GM12878 (cell line): ENCODE results near the gene WWTR1. TPM values are rescaled to one million over a fixed set of nuclear protein-coding genes. Genes with fewer than 3 reads are reported as not detected.

Source experiments
- ATAC-seq: fragments of 200-7000 bp; cut with Tn5 transposase; 3 replicates; pipeline ENCODE4 v1.9.1; 2020; ENCODE audit warnings: mild to moderate bottlenecking, moderate library complexity
- BruUV-seq: library from RNA; stranded (reverse); fragments of 400-500 nt; replicated peaks from 2 replicates; lab custom pipeline; 2021; lab: Mats Ljungman, UMichigan
- CTCF ChIA-PET: fragments of 300-600 bp; sonication (Branson Sonifier 250); formaldehyde crosslinking; extraction: SDS; loops from one replicate; lab custom pipeline; 2021; ENCODE audit warnings: inconsistent platforms; lab: Yijun Ruan, JAX
- POLR2A ChIA-PET: fragments of 350-600 bp; formaldehyde crosslinking; extraction: SDS; loops from one replicate; lab custom pipeline; 2021; ENCODE audit warnings: inconsistent platforms; lab: Charles Lee
- RAD21 ChIA-PET: fragments of 300-600 bp; sonication (Branson Sonifier 250); formaldehyde crosslinking; loops from one replicate; lab custom pipeline; 2023; ENCODE audit warnings: antibody characterized with exemption; ENCODE audit not compliant: unreplicated experiment; lab: Charles Lee
- SMC1A ChIA-PET: fragments of 300-600 bp; sonication (Branson Sonifier 250); formaldehyde crosslinking; loops from one replicate; lab custom pipeline; 2023; ENCODE audit not compliant: unreplicated experiment, uncharacterized antibody; lab: Charles Lee
- DNase-seq: peaks from one replicate; pipeline ENCODE4 v3.0.0-alpha.2; 2011; ENCODE audit warnings: low read depth, low spot score
- FAIRE-seq: peaks from 3 replicates; lab custom pipeline; 2011; peaks lifted over from hg19 to GRCh38; lab: Jason Lieb, UNC
- H2AFZ ChIP-seq: 2 replicates; pipeline ENCODE4 v1.6.0; 2011; ENCODE audit warnings: low read depth, low read length, control low read depth; ENCODE audit not compliant: control insufficient read depth
- H3K27ac ChIP-seq: 2 replicates; pipeline ENCODE4 v1.5.1; 2011; ENCODE audit warnings: control low read depth; ENCODE audit not compliant: control insufficient read depth, insufficient read depth
- H3K27me3 ChIP-seq, 2 experiments: replicated peaks in 1 of 2; 2 replicates each; pipeline versions ENCODE4 v1.6.0 to v1.6.1; 2011; ENCODE audit warnings: low read length in 1 of 2; ENCODE audit not compliant: control insufficient read depth in 2 of 2, insufficient read depth in 2 of 2
- H3K36me3 ChIP-seq, 2 experiments: 2 replicates each; pipeline ENCODE4 v1.5.1; 2011; ENCODE audit warnings: low read length in 1 of 2; ENCODE audit not compliant: control insufficient read depth in 2 of 2, insufficient read depth in 2 of 2
- H3K4me1 ChIP-seq: 2 replicates; pipeline ENCODE4 v1.6.1; 2011; ENCODE audit warnings: mild to moderate bottlenecking, low read length, moderate library complexity, mixed read lengths; ENCODE audit not compliant: control insufficient read depth, insufficient read depth
- H3K4me2 ChIP-seq: 2 replicates; pipeline ENCODE4 v1.6.0; 2011; ENCODE audit warnings: control low read depth; ENCODE audit not compliant: control insufficient read depth, insufficient read depth
- H3K4me3 ChIP-seq: fragments of 200-600 bp; sonication (generic); 2 replicates; pipeline ENCODE4 v1.5.1; 2016
- H3K79me2 ChIP-seq: 2 replicates; pipeline ENCODE4 v1.6.0; 2011; ENCODE audit warnings: low read length; ENCODE audit not compliant: control insufficient read depth, insufficient read depth
- H3K9ac ChIP-seq: 2 replicates; pipeline ENCODE4 v1.8.0; 2011; ENCODE audit warnings: low read length, control low read depth, mixed read lengths; ENCODE audit not compliant: control insufficient read depth, insufficient read depth
- H3K9me3 ChIP-seq: replicated peaks from 3 replicates; pipeline ENCODE4 v1.5.1; 2011; ENCODE audit warnings: mild to moderate bottlenecking, low read length; ENCODE audit not compliant: control insufficient read depth, insufficient read depth
- H4K20me1 ChIP-seq: 2 replicates; pipeline ENCODE4 v1.6.0; 2011; ENCODE audit not compliant: control insufficient read depth, insufficient read depth
- ATF3 ChIP-seq: IDR thresholded peaks from 2 replicates; pipeline ENCODE4 v1.6.1; 2011; ENCODE audit warnings: low read depth, mild to moderate bottlenecking, low read length, moderate library complexity, borderline replicate concordance; ENCODE audit errors: extremely low read depth
- BCL11A ChIP-seq: IDR thresholded peaks from 2 replicates; pipeline ENCODE4 v1.6.1; 2011; ENCODE audit warnings: low read depth, low read length
- BMI1 ChIP-seq: fragments of 450-650 bp; IDR thresholded peaks from 2 replicates; pipeline ENCODE4 v1.6.1; 2016; ENCODE audit warnings: mild to moderate bottlenecking, moderate library complexity, borderline replicate concordance
- CBX5 ChIP-seq: sonication (generic); IDR thresholded peaks from 2 replicates; pipeline ENCODE4 v1.6.1; 2016; ENCODE audit warnings: low read depth, moderate library complexity, mild to moderate bottlenecking, inconsistent platforms
- CREM ChIP-seq: IDR thresholded peaks from 2 replicates; pipeline ENCODE4 v1.6.1; 2014; ENCODE audit warnings: antibody characterized with exemption, low read depth
- EED ChIP-seq: sonication (generic); IDR thresholded peaks from 2 replicates; pipeline ENCODE4 v1.6.1; 2016; ENCODE audit warnings: antibody characterized with exemption, low read depth
- HDAC2 ChIP-seq: fragments of 200-600 bp; sonication (generic); IDR thresholded peaks from 2 replicates; pipeline ENCODE4 v1.6.1; 2017
- JUND ChIP-seq: IDR thresholded peaks from 2 replicates; pipeline ENCODE4 v1.6.1; 2012; ENCODE audit warnings: low read depth, mild to moderate bottlenecking, low read length, improper control_type of control experiment, moderate library complexity
- KAT2A ChIP-seq: conservative IDR thresholded peaks from 2 replicates; pipeline ENCODE4 v1.6.1; 2011; ENCODE audit warnings: low read depth, low read length; ENCODE audit not compliant: control insufficient read depth
- MTA2 ChIP-seq: fragments of 450-650 bp; IDR thresholded peaks from 2 replicates; pipeline ENCODE4 v1.6.1; 2016; ENCODE audit warnings: low read depth, mild to moderate bottlenecking, moderate library complexity
- POLR2AphosphoS2 ChIP-seq: IDR thresholded peaks from 2 replicates; pipeline ENCODE4 v1.6.1; 2011; ENCODE audit warnings: low read depth, mild to moderate bottlenecking, low read length, improper control_type of control experiment, moderate library complexity
- RB1 ChIP-seq: fragments of 450-650 bp; formaldehyde crosslinking; IDR thresholded peaks from 2 replicates; pipeline ENCODE4 v1.6.1; 2017; ENCODE audit warnings: mild to moderate bottlenecking, borderline replicate concordance
- STAT3 ChIP-seq: IDR thresholded peaks from 2 replicates; pipeline ENCODE4 v1.6.1; 2011; ENCODE audit warnings: low read depth, low read length, improper control_type of control experiment
- SUZ12 ChIP-seq: fragments of 200-600 bp; sonication (generic); IDR thresholded peaks from one replicate; pipeline ENCODE4 v1.6.1; 2018; ENCODE audit warnings: antibody characterized with exemption, mild to moderate bottlenecking; ENCODE audit not compliant: unreplicated experiment
- ZBED1 ChIP-seq: IDR thresholded peaks from 2 replicates; pipeline ENCODE4 v1.6.1; 2016; ENCODE audit warnings: borderline replicate concordance
- ZNF384 ChIP-seq: IDR thresholded peaks from 2 replicates; pipeline ENCODE4 v1.6.1; 2012; ENCODE audit warnings: low read depth, mild to moderate bottlenecking, low read length, improper control_type of control experiment, borderline replicate concordance
- ZZZ3 ChIP-seq: IDR thresholded peaks from 2 replicates; pipeline ENCODE4 v1.6.1; 2011; ENCODE audit warnings: low read depth; ENCODE audit not compliant: control insufficient read depth, insufficient read length
- WGBS: methylation state at CpG from one replicate; pipeline ENCODE4 v1.1.6; 2016; ENCODE audit warnings: low lambda C conversion rate; ENCODE audit not compliant: insufficient replicate concordance, insufficient coverage; ENCODE audit errors: missing lambda C conversion rate; 5-methylcytosine and 5-hydroxymethylcytosine counted together
- in situ Hi-C: fragments of 300-500 bp; cut with MboI; formaldehyde crosslinking; loops from 9 replicates; pipeline ENCODE4 v1.14.3; 2018; ENCODE audit warnings: mixed read lengths
- intact Hi-C: fragments of 100-400 bp; cut with micrococcal nuclease; formaldehyde crosslinking; loops from one replicate; pipeline ENCODE4 v1.14.2; 2022; ENCODE audit not compliant: unreplicated experiment
- polyA plus RNA-seq, 11 experiments: library from polyadenylated mRNA; depleted of rRNA in 4 of 11; unstranded in 6 of 11; stranded (reverse) in 5 of 11; fragments of >200 nt; fragmentation: Nextera tagmentation in 4 of 11; fragmentation: Illumina TruSeq in 1 of 11; extraction: Ambion mirVana in 4 of 11; extraction: Trizol in 1 of 11; gene quantifications; 1 replicate in 1 of 11; 2 replicates in 10 of 11; pipeline versions ENCODE4 v1.2.1 to v1.2.3, GENCODE V29; 2011 to 2016; ENCODE audit warnings: inconsistent platforms in 2 of 11, missing spikeins in 2 of 11, low read depth in 1 of 11
- total RNA-seq, 4 experiments: library from RNA; depleted of rRNA in 3 of 4; stranded (reverse); fragments of >200 nt in 3 of 4; fragmentation: Illumina TruSeq in 1 of 4; extraction: Trizol in 1 of 4; gene quantifications; 2 replicates each; pipeline versions ENCODE4 v1.2.1 to v1.2.3, GENCODE V29; 2013 to 2021

WWTR1 gene
- total and polyA plus RNA-seq, 10 of the 15 experiments (the other 5 are each of a cell fraction or from before 2014, with no cell fraction given): 2.5 to 18.5 (median 5.8) TPM

DNA sequence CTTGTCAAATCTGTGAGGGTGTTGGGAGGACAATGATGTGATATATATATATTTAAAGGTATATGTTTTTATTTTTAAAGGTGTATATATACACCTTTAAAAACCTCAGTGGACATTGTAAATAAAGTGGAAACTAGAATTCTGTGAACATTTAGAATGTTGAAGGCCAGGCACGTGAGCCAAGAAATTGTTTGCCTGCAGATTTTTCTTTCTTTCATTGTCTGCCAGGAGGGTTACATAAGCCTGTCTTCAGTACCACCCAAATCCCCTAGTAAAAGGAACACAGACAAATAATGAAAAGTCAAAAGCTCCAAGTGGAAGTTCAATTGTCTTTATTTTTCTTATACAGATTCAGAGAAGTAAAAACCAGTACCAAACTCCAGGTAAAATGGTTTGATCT lies 140.9 kb downstream of the WWTR1 start:
- no peaks in the 10 kb centered on the region for H3K9me3 ChIP-seq
- 94% methylated on average over 1 of the region's 1 CpG for WGBS
- CTCF ChIA-PET: interaction anchor here (0.7 to 1.5 kb wide), 6 partner anchors 16 to 254 kb away, joined by 3 to 8 read pairs (median 4); partner anchors contain the start of genes COMMD2 and WWTR1
- BruUV-seq: no TSS peak
- no peak overlapping the region for H3K4me2 ChIP-seq
- no peak overlapping the region for H3K27ac ChIP-seq
- TF ChIP-seq KAT2A (no peak), BMI1 (no peak), ZZZ3 (no peak), ATF3 (no peak), BCL11A (no peak), CBX5 (no peak), HDAC2 (no peak), CREM (no peak), JUND (no peak), RB1 (no peak), ZBED1 (no peak), POLR2AphosphoS2 (no peak), EED (no peak), MTA2 (no peak), SUZ12 (no peak), ZNF384 (no peak), STAT3 (no peak)
- TF ChIP-seq, all 136 proteins: peak for 0
- Histone ChIP-seq H3K9ac (no peak overlapping the region), H4K20me1 (no peaks in the 10 kb centered on the region), H3K27me3 (no peaks in the 10 kb centered on the region), H3K4me1 (no peaks in the 10 kb centered on the region), H3K79me2 (no peaks in the 10 kb centered on the region), H2AFZ (no peak overlapping the region), H3K4me3 (no peak overlapping the region), H3K36me3 (no peaks in the 10 kb centered on the region)
- ChIA-PET SMC1A (no interaction called here), POLR2A (no interaction called here), RAD21 (interaction anchor here (1.4 kb wide), 1 partner anchor 14 kb away, joined by 4 read pairs; no protein-coding TSS in a partner anchor)
- ATAC-seq (no peak), FAIRE-seq (no peak), DNase-seq (no peak)
- intact Hi-C loops: no loop called here
- in situ Hi-C loops: loop anchor here (25.0 kb wide), 1 partner anchor 670 kb away; no protein-coding TSS in a partner anchor
